ENCODE data around the gene SEC23A.
"Not testable (repeated sequence)": the region's sequence is repeated elsewhere in the genome, so short reads cannot be mapped to it uniquely, and the experiment has no call there.

Gene SEC23A

GRCh38 chr14:39102969-39103957 is at the start of gene SEC23A:
SEC23A (minus strand) TSS chr14:39103235; CDS start chr14:39096118, 7,117 bp downstream.
- peak; percentile 83 for DNase-seq

GRCh38 chr14:39145266-39145966 is 42.4 kb upstream of the SEC23A start:
- no peak for DNase-seq

GRCh38 chr14:39143226-39143625 is 40.2 kb upstream of the SEC23A start:
- not testable (repeated sequence) for DNase-seq

- not testable (repeated sequence) for DNase-seq
Measured at GRCh38 chr14:39141623-39142022, 38.6 kb upstream of the SEC23A start.

DNA sequence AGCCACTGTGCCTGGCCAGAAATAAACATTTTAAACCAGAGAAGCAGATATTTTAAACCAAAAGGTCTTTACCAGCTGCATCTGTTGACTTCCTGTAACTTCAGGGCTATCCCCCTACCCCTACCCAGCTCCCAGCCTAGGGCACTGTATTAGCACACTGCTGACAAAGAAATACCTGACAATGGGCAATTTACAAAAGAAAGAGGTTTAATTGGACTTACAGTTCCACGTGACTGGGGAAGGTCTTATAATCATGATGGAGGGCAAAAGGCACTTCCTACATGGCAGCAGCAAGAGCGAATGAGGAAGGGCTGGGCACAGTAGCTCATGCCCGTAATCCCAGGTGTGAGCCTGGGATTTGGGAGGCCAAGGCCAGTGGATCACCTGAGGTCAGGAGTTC is 37.1 kb upstream of the SEC23A start:
- no peak for DNase-seq

GRCh38 chr14:39138440-39138839 is 35.4 kb upstream of the SEC23A start:
- no peak for DNase-seq

DNA sequence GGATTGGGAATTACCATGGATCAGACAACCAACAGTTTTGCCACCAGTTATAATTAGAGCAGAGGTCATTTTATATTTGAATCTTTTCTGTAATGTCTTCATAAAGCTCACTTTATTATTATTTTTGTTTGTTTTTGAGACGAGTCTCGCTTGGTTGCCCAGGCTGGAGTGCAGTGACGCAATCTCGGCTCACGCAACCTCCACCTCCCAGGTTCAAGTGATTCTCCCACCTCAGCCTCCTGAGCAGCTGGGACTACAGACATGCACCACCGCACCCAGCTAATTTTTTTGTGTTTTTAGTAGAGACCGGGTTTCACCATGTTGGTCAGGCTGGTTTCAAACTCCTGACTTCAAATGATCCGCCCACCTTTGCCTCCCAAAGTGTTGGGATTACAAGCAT is 34.8 kb upstream of the SEC23A start:
- not testable (repeated sequence) for DNase-seq

DNA sequence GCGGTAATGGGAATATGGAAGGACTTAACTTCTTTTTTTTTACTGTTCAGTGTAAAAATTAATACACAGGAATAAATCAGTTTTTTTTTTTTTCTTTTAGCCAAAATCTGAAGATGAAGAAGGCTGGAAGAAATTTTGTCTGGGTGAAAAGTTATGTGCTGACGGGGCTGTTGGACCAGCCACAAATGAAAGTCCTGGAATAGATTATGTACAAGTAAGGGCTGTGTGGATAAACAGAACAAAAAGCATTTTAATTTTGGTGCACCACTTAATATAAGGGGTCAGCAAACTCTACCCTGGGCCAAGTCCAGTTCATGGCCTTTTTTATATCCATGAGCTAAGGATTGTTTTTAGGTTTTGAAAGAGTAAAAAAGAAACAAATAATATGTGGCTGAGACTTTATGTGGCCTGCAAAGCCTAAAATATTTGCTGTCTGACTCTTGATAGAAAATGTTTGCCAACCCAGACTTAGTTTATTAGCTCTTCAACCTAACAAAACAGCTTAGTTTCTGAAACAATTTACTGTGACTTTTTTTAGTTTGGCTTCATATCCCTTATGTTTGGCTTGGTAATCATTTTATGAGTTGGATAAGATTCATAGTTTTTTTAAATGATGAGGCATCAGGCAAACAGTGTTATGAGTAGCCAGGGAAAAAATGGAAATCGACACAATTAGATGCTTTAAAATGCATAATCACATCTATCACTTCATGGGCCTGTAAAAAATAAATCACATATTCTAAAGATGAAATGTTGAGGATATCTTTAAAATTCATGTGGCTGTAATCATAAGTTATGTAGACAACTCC is 19.5 kb upstream of the SEC23A start:
- DNase-seq, result no peak

- peak; percentile 92 for DNase-seq
Measured at GRCh38 chr14:39114073-39114838, 11.2 kb upstream of the SEC23A start, which contains the start of gene GEMIN2. GEMIN2 (plus strand) TSS chr14:39114323; CDS start chr14:39114339, 16 bp downstream.

- no peak for DNase-seq
Measured at GRCh38 chr14:39113685-39114072, 10.6 kb upstream of the SEC23A start.

DNA sequence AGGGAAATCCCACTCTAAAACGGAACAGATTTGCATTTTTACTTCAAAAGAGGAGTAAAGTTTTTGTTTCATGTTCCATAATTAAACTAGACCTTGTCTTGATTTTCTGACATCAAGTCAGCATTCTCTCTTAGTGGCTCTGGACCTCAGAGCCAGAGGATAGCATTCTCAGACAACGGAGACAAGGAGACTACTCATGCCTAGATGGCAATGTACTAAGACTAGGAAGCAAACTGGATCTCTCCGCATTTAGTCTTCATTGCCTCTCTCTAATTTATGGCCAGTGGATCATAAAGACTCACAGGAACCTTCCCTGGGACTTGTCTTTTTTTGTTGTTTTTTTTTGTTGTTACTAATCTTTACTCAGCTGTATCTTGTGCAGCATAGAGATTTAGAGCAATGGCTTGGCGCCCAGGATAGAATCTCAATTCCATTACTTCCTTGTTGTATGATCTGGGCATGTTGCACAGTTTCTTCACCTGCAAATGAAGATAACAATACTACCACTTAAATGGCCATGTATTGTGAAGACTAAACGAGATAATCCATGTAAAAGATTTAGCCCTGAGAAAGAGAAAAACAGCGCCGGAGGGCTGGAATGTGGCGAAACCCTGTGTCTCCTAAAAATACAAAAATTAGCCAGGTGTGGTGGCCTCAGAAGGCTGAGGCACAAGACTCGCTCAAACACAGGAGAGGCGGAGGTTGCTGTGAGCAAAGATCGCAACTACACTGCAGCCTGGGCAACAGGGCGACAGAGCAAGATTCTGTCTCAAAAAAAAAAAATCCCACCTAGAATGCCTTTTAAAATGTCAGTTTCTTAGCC is 7.1 kb upstream of the SEC23A start:
- no peak for DNase-seq

GRCh38 chr14:39108791-39109190 is 5.8 kb upstream of the SEC23A start:
- no peak for DNase-seq

DNA sequence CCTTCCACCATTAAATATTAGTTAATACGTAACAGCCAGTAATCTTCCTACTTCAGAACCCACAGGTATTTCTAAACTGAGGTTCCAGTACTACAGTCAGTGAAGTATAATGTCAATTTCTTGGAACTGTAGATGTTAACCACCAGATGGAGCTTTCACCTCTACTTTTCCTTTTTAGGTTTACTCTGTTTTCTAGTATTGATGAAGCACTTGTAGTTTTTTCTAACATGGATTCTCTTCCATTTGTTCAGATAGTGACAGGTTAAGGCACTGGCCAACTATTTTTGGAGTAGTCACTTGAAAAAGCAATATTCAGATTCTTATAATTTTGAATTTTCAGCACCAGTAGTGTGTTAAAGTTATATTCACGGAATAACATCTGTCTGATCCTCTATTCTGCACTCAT is 4.6 kb upstream of the SEC23A start:
- DNase-seq, result peak; percentile 0

DNA sequence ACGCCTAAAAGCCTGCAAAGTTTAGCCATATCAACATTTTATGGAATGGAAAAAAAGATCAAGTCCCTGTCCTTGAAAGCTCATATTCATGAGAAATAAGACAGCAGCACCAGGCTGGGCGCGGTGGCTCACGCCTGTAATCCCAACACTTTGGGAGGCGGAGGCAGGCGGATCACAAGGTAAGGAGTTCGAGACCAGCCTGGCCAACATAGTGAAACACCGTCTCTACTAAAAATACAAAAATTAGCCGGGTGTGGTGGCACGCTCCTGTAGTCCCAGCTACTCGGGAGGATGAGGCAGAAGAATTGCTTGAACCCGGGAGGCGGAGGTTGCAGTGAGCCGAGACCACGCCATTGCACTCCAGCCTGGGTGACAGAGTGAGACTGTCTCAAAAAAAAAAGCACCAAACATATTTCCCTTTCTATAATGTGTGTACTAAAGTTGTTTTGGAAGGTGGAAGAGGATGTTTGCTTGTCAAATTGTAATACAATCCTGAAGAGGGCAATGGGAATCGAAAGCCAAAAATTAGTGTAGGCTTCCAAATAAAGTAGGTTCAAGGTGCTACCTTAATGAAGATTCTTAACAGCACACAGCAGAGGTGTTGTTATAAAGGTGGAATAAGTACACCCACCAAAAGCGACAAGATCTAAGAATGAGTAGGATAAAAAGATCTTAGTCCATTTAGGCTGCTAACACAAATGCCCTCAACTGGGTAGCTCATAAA is 1.2 kb upstream of the SEC23A start:
- DNase-seq, result not testable (repeated sequence)

DNA sequence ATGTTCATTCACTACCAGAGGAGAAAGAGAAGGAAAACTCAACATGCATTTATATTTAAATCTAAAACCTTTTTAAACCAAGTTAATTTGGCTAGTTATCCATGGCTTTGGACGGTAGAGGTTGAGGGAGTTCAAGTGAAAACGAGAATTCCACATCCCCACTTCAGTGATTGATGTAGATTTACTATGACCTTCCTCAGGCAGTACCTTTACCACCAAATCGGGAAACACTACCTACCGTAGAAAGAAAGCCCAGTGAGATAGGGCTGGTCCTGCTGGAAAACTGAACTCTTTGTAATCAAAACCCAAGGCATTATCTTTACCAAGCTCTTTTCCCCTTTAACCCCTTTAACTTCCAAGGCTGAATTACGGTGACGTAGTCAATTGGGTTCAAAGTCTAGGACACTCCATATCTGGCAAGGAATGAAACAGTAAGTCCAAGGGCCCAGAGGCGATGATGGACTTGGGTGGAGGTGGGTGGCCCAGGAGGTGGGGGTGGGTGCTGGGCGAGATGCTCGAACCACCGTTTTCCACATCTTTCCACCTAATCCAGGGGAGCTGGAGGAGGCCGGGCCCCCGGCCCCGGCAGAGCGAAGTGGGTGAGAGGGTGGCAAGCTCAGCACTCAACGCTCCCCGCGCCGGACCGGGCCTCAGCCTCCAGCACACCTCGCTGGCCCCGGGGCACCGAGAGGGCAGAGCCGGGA is 618 bp downstream of the SEC23A start:
- DNase-seq, result no peak

DNA sequence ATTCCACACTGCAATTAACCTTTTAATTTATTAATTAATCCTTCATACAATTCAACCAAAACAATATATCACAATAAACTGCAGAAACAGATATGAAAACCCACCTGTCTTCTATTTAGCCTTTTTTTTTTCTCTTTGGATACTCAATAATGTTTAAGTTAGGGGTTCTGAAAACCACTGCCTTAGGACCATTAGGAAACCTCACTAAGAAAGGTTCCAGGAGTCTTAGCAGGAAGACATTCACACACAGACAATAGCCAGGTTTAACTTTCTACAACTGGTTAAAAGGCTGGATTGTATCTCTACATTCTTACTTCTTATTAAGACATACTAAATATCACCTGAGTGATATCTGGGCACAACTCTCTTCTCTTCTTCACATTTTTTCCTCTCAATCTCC is 3.3 kb downstream of the SEC23A start:
- no peak for DNase-seq

- DNase-seq, result not testable (repeated sequence)
Measured at GRCh38 chr14:39099215-39099614, 3.8 kb downstream of the SEC23A start.

DNA sequence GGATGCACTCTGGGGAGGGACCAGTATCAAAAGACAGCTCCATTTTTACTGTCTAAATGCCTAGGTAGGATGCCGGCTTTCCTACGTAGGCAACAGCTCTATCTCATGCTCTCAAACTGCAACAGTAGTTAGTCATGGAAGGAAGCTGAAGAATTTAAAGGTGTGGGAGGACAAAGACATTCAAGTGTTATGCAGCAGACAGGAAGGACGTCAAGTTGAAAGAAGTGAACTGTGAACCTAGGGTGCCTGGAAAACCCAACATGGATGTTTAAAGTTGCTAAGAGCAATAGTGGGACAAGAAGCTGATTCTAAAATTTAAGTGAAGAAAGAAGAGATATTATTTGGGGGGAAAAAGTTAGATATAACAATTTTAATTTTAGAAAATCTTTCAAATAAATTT is 5.9 kb downstream of the SEC23A start:
- DNase-seq, result no peak

GRCh38 chr14:39094515-39094914 is 8.5 kb downstream of the SEC23A start:
- DNase-seq, result no peak

- no peak for DNase-seq
Measured at GRCh38 chr14:39091716-39092115, 11.3 kb downstream of the SEC23A start.

Measured in GDM1 (cell line).